Measurements from ENCODE around the gene VWA2. TPM values are rescaled to one million over a fixed set of nuclear protein-coding genes. Genes with fewer than 3 reads are reported as not detected.
A peak's percentile ranks its signal among the peaks of the same experiment; 100 is the strongest.

The VWA2 gene
- total RNA-seq, 1 experiment from 2014 or later: not detected

GRCh38 chr10:114208351-114208750 is 30.7 kb upstream of the VWA2 start:
- H3K4me3 ChIP-seq (replicated peaks in 1 of 2; ENCODE audit: low read depth in 1 of 2, low read length in 2 of 2): no peak overlapping the region
- ATAC-seq (peak; percentile 34; the same call in 1 of the 2 replicates), DNase-seq (ENCODE audit: low read depth, low spot score) (no peak)
- intact Hi-C loops (cut with micrococcal nuclease): no loop called here
- no TSS peak for BruUV-seq (replicated peaks)
- H3K36me3 ChIP-seq (ENCODE audit: control insufficient read depth in 1 of 2, insufficient read depth in 2 of 2, low read length in 2 of 2): no peaks in the 10 kb centered on the region
- no peak overlapping the region for H3K9ac ChIP-seq (ENCODE audit: low read length)
- H4K20me1 ChIP-seq (ENCODE audit: insufficient read depth): no peaks in the 10 kb centered on the region
- H3K27ac ChIP-seq (ENCODE audit: low read depth, low read length): no peak overlapping the region
- CTCF ChIA-PET: no interaction called here
- no peaks in the 10 kb centered on the region for H3K9me2 ChIP-seq (ENCODE audit: insufficient read depth)
- TF ChIP-seq ZNF274 (IDR thresholded peaks at IDR 0.05; ENCODE audit: low read depth, low read length) (no peak), EGR1 (IDR thresholded peaks at IDR 0.05; ENCODE audit: low read depth) (no peak), SIN3A (IDR thresholded peaks at IDR 0.05; ENCODE audit: low read depth) (no peak), FOSL1 (IDR thresholded peaks at IDR 0.05; ENCODE audit: low read depth) (no peak), YY1 (IDR thresholded peaks at IDR 0.05; ENCODE audit: extremely low read depth, insufficient replicate concordance, low read depth, low read length) (no peak), ZFX (IDR thresholded peaks at IDR 0.05) (no peak), EZH2 (IDR thresholded peaks at IDR 0.05) (no peak), CBX3 (IDR thresholded peaks at IDR 0.05; ENCODE audit: low read depth) (no peak), RAD21 (IDR thresholded peaks at IDR 0.05; ENCODE audit: low read depth) (no peak), CTCF (IDR thresholded peaks at IDR 0.05 in 2 of 3, conservative IDR thresholded peaks at IDR 0.05 in 1 of 3; ENCODE audit: borderline replicate concordance in 1 of 3, insufficient read depth in 1 of 3, low read depth in 2 of 3, low read length in 2 of 3) (no peak), ELF1 (IDR thresholded peaks at IDR 0.05; ENCODE audit: borderline replicate concordance, low read depth) (no peak), SRF (IDR thresholded peaks at IDR 0.05; ENCODE audit: low read depth) (no peak), TCF7L2 (IDR thresholded peaks at IDR 0.05; ENCODE audit: borderline replicate concordance, extremely low read depth, insufficient read depth, insufficient read length) (no peak), POLR2A (IDR thresholded peaks at IDR 0.05; ENCODE audit: borderline replicate concordance, extremely low read depth, insufficient read depth, insufficient read length) (no peak), POLR2AphosphoS5 (IDR thresholded peaks at IDR 0.05; ENCODE audit: low read depth, low read length) (no peak), SP1 (IDR thresholded peaks at IDR 0.05; ENCODE audit: low read depth) (no peak), EZH2phosphoT487 (IDR thresholded peaks at IDR 0.05; ENCODE audit: borderline replicate concordance) (no peak)
- TF ChIP-seq, protein P1, sequence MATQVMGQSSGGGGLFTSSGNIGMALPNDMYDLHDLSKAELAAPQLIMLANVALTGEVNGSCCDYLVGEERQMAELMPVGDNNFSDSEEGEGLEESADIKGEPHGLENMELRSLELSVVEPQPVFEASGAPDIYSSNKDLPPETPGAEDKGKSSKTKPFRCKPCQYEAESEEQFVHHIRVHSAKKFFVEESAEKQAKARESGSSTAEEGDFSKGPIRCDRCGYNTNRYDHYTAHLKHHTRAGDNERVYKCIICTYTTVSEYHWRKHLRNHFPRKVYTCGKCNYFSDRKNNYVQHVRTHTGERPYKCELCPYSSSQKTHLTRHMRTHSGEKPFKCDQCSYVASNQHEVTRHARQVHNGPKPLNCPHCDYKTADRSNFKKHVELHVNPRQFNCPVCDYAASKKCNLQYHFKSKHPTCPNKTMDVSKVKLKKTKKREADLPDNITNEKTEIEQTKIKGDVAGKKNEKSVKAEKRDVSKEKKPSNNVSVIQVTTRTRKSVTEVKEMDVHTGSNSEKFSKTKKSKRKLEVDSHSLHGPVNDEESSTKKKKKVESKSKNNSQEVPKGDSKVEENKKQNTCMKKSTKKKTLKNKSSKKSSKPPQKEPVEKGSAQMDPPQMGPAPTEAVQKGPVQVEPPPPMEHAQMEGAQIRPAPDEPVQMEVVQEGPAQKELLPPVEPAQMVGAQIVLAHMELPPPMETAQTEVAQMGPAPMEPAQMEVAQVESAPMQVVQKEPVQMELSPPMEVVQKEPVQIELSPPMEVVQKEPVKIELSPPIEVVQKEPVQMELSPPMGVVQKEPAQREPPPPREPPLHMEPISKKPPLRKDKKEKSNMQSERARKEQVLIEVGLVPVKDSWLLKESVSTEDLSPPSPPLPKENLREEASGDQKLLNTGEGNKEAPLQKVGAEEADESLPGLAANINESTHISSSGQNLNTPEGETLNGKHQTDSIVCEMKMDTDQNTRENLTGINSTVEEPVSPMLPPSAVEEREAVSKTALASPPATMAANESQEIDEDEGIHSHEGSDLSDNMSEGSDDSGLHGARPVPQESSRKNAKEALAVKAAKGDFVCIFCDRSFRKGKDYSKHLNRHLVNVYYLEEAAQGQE (IDR thresholded peaks at IDR 0.05; ENCODE audit: low read depth): no peak
- TF ChIP-seq, protein P2, sequence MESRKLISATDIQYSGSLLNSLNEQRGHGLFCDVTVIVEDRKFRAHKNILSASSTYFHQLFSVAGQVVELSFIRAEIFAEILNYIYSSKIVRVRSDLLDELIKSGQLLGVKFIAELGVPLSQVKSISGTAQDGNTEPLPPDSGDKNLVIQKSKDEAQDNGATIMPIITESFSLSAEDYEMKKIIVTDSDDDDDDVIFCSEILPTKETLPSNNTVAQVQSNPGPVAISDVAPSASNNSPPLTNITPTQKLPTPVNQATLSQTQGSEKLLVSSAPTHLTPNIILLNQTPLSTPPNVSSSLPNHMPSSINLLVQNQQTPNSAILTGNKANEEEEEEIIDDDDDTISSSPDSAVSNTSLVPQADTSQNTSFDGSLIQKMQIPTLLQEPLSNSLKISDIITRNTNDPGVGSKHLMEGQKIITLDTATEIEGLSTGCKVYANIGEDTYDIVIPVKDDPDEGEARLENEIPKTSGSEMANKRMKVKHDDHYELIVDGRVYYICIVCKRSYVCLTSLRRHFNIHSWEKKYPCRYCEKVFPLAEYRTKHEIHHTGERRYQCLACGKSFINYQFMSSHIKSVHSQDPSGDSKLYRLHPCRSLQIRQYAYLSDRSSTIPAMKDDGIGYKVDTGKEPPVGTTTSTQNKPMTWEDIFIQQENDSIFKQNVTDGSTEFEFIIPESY (IDR thresholded peaks at IDR 0.05; ENCODE audit: extremely low read depth, insufficient replicate concordance, low read length): no peak
- TF ChIP-seq, protein P3, sequence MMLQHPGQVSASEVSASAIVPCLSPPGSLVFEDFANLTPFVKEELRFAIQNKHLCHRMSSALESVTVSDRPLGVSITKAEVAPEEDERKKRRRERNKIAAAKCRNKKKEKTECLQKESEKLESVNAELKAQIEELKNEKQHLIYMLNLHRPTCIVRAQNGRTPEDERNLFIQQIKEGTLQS (IDR thresholded peaks at IDR 0.05): no peak
- no peaks in the 10 kb centered on the region for H3K9me3 ChIP-seq (ENCODE audit: control insufficient read depth in 1 of 2, insufficient read depth in 1 of 2, low read depth in 1 of 2, low read length in 2 of 2)
- no peaks in the 10 kb centered on the region for H3K4me1 ChIP-seq (ENCODE audit: control insufficient read depth in 1 of 2, insufficient read depth in 2 of 2, low read length in 2 of 2)
- no peaks in the 10 kb centered on the region for H3K79me2 ChIP-seq (ENCODE audit: insufficient read depth, low read length)
- RAD21 ChIA-PET (ENCODE audit: low non-redundant PET in 1 of 2, low total read pairs in 2 of 2, uncharacterized antibody in 2 of 2, unreplicated experiment in 2 of 2): no interaction called here
- POLR2A ChIA-PET: no interaction called here
- no peak overlapping the region for H3K4me2 ChIP-seq (ENCODE audit: low read length)
- no peak overlapping the region for H2AFZ ChIP-seq (ENCODE audit: low read depth, low read length, poor library complexity, severe bottlenecking)
- peaks cover 21% of the 10 kb centered on the region for H3K27me3 ChIP-seq (ENCODE audit: insufficient read depth, low read length)

All from HCT116 (cell line).